ENCODE results near the gene ZNF593OS. TPM values are rescaled to one million over a fixed set of nuclear protein-coding genes. Genes with fewer than 3 reads are reported as not detected.

ZNF593OS gene
- total and polyA plus RNA-seq, 2 donors (not counting 1 experiment from before 2014, with no cell fraction given), result 0.09 TPM; not detected in 1

DNA sequence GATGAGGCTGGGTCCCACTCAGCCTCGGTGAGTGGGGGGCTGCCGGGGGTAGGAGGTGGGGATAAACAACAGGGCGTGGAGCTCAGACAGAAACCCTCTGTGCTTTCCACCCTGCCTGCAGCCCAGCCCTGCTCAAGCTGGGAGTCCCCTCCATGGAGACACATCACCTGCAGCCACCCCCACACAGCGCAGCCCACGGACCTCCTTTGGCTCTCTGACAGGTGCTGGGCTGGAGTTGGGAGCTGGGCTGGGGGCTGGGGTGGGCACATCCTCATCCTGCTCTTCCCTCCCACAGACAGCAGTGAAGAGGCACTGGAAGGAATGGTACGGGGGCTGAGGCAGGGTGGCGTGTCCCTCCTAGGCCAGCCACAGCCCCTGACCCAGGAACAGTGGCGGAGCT, 16.8 kb upstream of the ZNF593OS start:
- POLR2A ChIA-PET, result no interaction called here
- Mint-ChIP-seq H3K27me3 (no peaks in the 10 kb centered on the region), H3K4me1 (no peaks in the 10 kb centered on the region), H3K27ac (no peak overlapping the region), H3K9me3 (ENCODE audit: insufficient read depth) (no peaks in the 10 kb centered on the region), H3K4me3 (no peak overlapping the region)
- Histone ChIP-seq H3K4me2 (replicated peaks; ENCODE audit: low read depth, low read length, poor library complexity, severe bottlenecking) (no peak overlapping the region), H3K27me3 (replicated peaks in 1 of 4; ENCODE audit: control extremely low read depth in 1 of 4, control insufficient read depth in 3 of 4, insufficient read depth in 4 of 4, low read length in 3 of 4) (no peaks in the 10 kb centered on the region), H4K20me1 (ENCODE audit: control insufficient read depth, insufficient read depth, low read length, poor library complexity, severe bottlenecking) (no peaks in the 10 kb centered on the region), H3K9ac (ENCODE audit: low read length) (no peak overlapping the region), H3K36me3 (replicated peaks in 1 of 2; ENCODE audit: control extremely low read depth in 1 of 2, control insufficient read depth in 1 of 2, extremely low read depth in 1 of 2, insufficient read depth in 2 of 2, low read length in 1 of 2) (no peaks in the 10 kb centered on the region), H3K4me3 (ENCODE audit: control extremely low read depth in 1 of 5, extremely low read depth in 1 of 5, insufficient read depth in 1 of 5, low read depth in 2 of 5, low read length in 4 of 5) (no peak overlapping the region), H3K4me1 (ENCODE audit: control insufficient read depth in 2 of 2, insufficient read depth in 2 of 2, low read length in 2 of 2) (no peaks in the 10 kb centered on the region), H3K79me2 (ENCODE audit: control insufficient read depth, insufficient read depth, low read length) (no peaks in the 10 kb centered on the region), H2AFZ (ENCODE audit: insufficient read depth, low read depth, low read length, poor library complexity, severe bottlenecking) (no peak overlapping the region), H3K27ac (ENCODE audit: low read length in 2 of 2) (no peak overlapping the region), H3K9me3 (ENCODE audit: control extremely low read depth in 1 of 3, control insufficient read depth in 2 of 3, insufficient read depth in 1 of 3, low read length in 2 of 3) (no peaks in the 10 kb centered on the region)
- TF ChIP-seq, protein P1, sequence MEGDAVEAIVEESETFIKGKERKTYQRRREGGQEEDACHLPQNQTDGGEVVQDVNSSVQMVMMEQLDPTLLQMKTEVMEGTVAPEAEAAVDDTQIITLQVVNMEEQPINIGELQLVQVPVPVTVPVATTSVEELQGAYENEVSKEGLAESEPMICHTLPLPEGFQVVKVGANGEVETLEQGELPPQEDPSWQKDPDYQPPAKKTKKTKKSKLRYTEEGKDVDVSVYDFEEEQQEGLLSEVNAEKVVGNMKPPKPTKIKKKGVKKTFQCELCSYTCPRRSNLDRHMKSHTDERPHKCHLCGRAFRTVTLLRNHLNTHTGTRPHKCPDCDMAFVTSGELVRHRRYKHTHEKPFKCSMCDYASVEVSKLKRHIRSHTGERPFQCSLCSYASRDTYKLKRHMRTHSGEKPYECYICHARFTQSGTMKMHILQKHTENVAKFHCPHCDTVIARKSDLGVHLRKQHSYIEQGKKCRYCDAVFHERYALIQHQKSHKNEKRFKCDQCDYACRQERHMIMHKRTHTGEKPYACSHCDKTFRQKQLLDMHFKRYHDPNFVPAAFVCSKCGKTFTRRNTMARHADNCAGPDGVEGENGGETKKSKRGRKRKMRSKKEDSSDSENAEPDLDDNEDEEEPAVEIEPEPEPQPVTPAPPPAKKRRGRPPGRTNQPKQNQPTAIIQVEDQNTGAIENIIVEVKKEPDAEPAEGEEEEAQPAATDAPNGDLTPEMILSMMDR (IDR thresholded peaks at IDR 0.05), result no peak
- no peak for TF ChIP-seq EZH2 (IDR thresholded peaks at IDR 0.05; ENCODE audit: borderline replicate concordance, insufficient read depth, low read depth, low read length, poor library complexity, severe bottlenecking)
- no peak for ATAC-seq (ENCODE audit: low read depth)
- CTCF ChIA-PET, result interaction anchor here (1.0 to 1.3 kb wide), 3 partner anchors 43 to 229 kb away, joined by 3 read pairs; no protein-coding TSS in a partner anchor
- 100% methylated on average over 2 of the region's 8 CpGs for WGBS (ENCODE audit: insufficient coverage)
- intact Hi-C loops (cut with micrococcal nuclease), result no loop called here
- no peak for DNase-seq

DNA sequence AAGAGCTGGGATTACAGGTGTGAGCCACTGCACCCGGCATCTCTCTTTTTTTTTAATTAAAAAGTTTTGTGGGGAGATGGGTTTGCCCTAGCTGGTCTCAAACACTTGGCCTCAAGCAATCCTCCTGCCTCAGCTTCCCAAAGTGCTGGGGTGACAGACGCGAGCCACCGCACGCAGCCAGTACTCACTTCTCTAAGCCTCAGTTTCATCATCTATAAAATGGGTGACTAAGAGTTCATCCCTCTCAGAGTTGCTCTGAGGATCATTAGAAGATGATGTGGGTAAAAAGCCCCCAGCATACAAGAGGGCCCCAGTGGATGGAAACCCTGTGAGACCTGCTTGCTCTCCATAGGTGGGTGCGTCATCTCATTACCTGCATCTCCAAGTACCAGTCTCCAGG, 16.2 kb upstream of the ZNF593OS start:
- Histone ChIP-seq H3K27me3 (replicated peaks in 1 of 4; ENCODE audit: control extremely low read depth in 1 of 4, control insufficient read depth in 3 of 4, insufficient read depth in 4 of 4, low read length in 3 of 4) (no peaks in the 10 kb centered on the region), H3K9ac (ENCODE audit: low read length) (no peak overlapping the region), H3K79me2 (ENCODE audit: control insufficient read depth, insufficient read depth, low read length) (no peaks in the 10 kb centered on the region), H2AFZ (ENCODE audit: insufficient read depth, low read depth, low read length, poor library complexity, severe bottlenecking) (no peak overlapping the region), H3K9me3 (ENCODE audit: control extremely low read depth in 1 of 3, control insufficient read depth in 2 of 3, insufficient read depth in 1 of 3, low read length in 2 of 3) (no peaks in the 10 kb centered on the region), H3K36me3 (replicated peaks in 1 of 2; ENCODE audit: control extremely low read depth in 1 of 2, control insufficient read depth in 1 of 2, extremely low read depth in 1 of 2, insufficient read depth in 2 of 2, low read length in 1 of 2) (no peaks in the 10 kb centered on the region), H3K4me3 (ENCODE audit: control extremely low read depth in 1 of 5, extremely low read depth in 1 of 5, insufficient read depth in 1 of 5, low read depth in 2 of 5, low read length in 4 of 5) (no peak overlapping the region), H4K20me1 (ENCODE audit: control insufficient read depth, insufficient read depth, low read length, poor library complexity, severe bottlenecking) (no peaks in the 10 kb centered on the region), H3K4me2 (replicated peaks; ENCODE audit: low read depth, low read length, poor library complexity, severe bottlenecking) (no peak overlapping the region), H3K4me1 (ENCODE audit: control insufficient read depth in 2 of 2, insufficient read depth in 2 of 2, low read length in 2 of 2) (no peaks in the 10 kb centered on the region), H3K27ac (ENCODE audit: low read length in 2 of 2) (no peak overlapping the region)
- CTCF ChIA-PET, result interaction anchor here (1.3 kb wide), 1 partner anchor 230 kb away, joined by 3 read pairs; no protein-coding TSS in a partner anchor
- Mint-ChIP-seq H3K9me3 (ENCODE audit: insufficient read depth) (no peaks in the 10 kb centered on the region), H3K4me3 (no peak overlapping the region), H3K27me3 (no peaks in the 10 kb centered on the region), H3K27ac (no peak overlapping the region), H3K4me1 (no peaks in the 10 kb centered on the region)
- WGBS (ENCODE audit: insufficient coverage), result no CpG with 5 or more reads among the region's 6 CpGs
- no peak for DNase-seq
- no peak for ATAC-seq (ENCODE audit: low read depth)
- POLR2A ChIA-PET, result no interaction called here
- intact Hi-C loops (cut with micrococcal nuclease), result no loop called here
- no peak for TF ChIP-seq EZH2 (IDR thresholded peaks at IDR 0.05; ENCODE audit: borderline replicate concordance, insufficient read depth, low read depth, low read length, poor library complexity, severe bottlenecking)
- TF ChIP-seq, protein P1 (IDR thresholded peaks at IDR 0.05), result no peak
